HEK293 (cell line): ENCODE data around the gene DDX24.

Source experiments
- AEBP2 ChIP-seq: fragments of 450-650 bp; formaldehyde crosslinking; IDR thresholded peaks from 2 replicates; pipeline ENCODE4 v1.5.1; 2016; ENCODE audit warnings: missing biosample characterization, missing genetic modification characterization, borderline replicate concordance
- CTCF ChIP-seq: fragments of 450-650 bp; formaldehyde crosslinking; IDR thresholded peaks from 2 replicates; pipeline ENCODE4 v1.5.1; 2016; ENCODE audit warnings: missing biosample characterization, missing genetic modification characterization
- IKZF3 ChIP-seq: fragments of 450-650 bp; IDR thresholded peaks from 2 replicates; pipeline ENCODE4 v1.5.0; 2018; ENCODE audit warnings: missing biosample characterization, mild to moderate bottlenecking, missing genetic modification characterization, moderate library complexity
- KLF16 ChIP-seq: fragments of 450-650 bp; formaldehyde crosslinking; IDR thresholded peaks from 2 replicates; pipeline ENCODE4 v1.5.1; 2017; ENCODE audit warnings: missing biosample characterization, missing genetic modification characterization
- KLF9 ChIP-seq: fragments of 450-650 bp; formaldehyde crosslinking; IDR thresholded peaks from 2 replicates; pipeline ENCODE4 v1.5.1; 2016; ENCODE audit warnings: missing biosample characterization, missing genetic modification characterization, low read depth
- PBX3 ChIP-seq: sonication (generic); formaldehyde crosslinking; IDR thresholded peaks from 2 replicates; pipeline ENCODE4 v1.8.1; 2022; ENCODE audit warnings: mild to moderate bottlenecking, moderate library complexity, missing genetic modification reagents
- YY1 ChIP-seq: fragments of 450-650 bp; formaldehyde crosslinking; IDR thresholded peaks from 2 replicates; pipeline ENCODE4 v1.5.1; 2018; ENCODE audit warnings: missing biosample characterization, missing genetic modification characterization
- ZBTB7A ChIP-seq: fragments of 450-650 bp; formaldehyde crosslinking; IDR thresholded peaks from 2 replicates; pipeline ENCODE4 v1.5.1; 2016; ENCODE audit warnings: low read depth, missing biosample characterization, missing genetic modification characterization
- ZNF138 ChIP-seq: fragments of 450-650 bp; formaldehyde crosslinking; IDR thresholded peaks from 2 replicates; pipeline ENCODE4 v1.5.1; 2016; ENCODE audit warnings: missing biosample characterization, missing genetic modification characterization, borderline replicate concordance
- ZNF140 ChIP-seq: fragments of 450-650 bp; formaldehyde crosslinking; IDR thresholded peaks from 2 replicates; pipeline ENCODE4 v1.5.1; 2016; ENCODE audit warnings: missing biosample characterization, missing genetic modification characterization
- ZNF148 ChIP-seq: fragments of 450-650 bp; formaldehyde crosslinking; IDR thresholded peaks from 2 replicates; pipeline ENCODE4 v1.5.0; 2017; ENCODE audit warnings: missing biosample characterization, missing genetic modification characterization, borderline replicate concordance
- ZNF560 ChIP-seq: fragments of 450-650 bp; formaldehyde crosslinking; IDR thresholded peaks from 2 replicates; pipeline ENCODE4 v1.5.1; 2017; ENCODE audit warnings: missing biosample characterization, missing genetic modification characterization, borderline replicate concordance
- ZNF561 ChIP-seq: fragments of 450-650 bp; IDR thresholded peaks from 2 replicates; pipeline ENCODE4 v1.5.1; 2018; ENCODE audit warnings: missing biosample characterization, missing genetic modification characterization, borderline replicate concordance
- ZNF768 ChIP-seq: fragments of 450-650 bp; formaldehyde crosslinking; IDR thresholded peaks from 2 replicates; pipeline ENCODE4 v1.5.1; 2018; ENCODE audit warnings: missing biosample characterization, mild to moderate bottlenecking, missing genetic modification characterization

- TF ChIP-seq CTCF (no peak), KLF16 (tag by site-specific recombination) (no peak), ZBTB7A (tag by site-specific recombination) (no peak), ZNF138 (tag by site-specific recombination) (no peak), ZNF140 (tag by site-specific recombination) (no peak), YY1 (tag by site-specific recombination) (no peak), ZNF561 (tag by site-specific recombination) (no peak), PBX3 (CRISPR knock-in tag) (no peak), ZNF148 (tag by site-specific recombination) (no peak), IKZF3 (tag by site-specific recombination) (no peak), AEBP2 (tag by site-specific recombination) (no peak), ZNF768 (tag by site-specific recombination) (no peak), ZNF560 (tag by site-specific recombination) (no peak), KLF9 (tag by site-specific recombination) (no peak)
These were observed 34.2 kb downstream of the DDX24 start for GRCh38 chr14:94046696-94047250.
